SK-N-SH (cell line): Measurements from ENCODE around the gene HLA-DMA. TPM values are rescaled to one million over a fixed set of nuclear protein-coding genes. Genes with fewer than 3 reads are reported as not detected.
A peak's percentile ranks its signal among the peaks of the same experiment; 100 is the strongest.

Experiments
- CTCF ChIA-PET: fragments of 300-600, 350-600 bp; formaldehyde crosslinking; extraction: SDS; loops from one replicate; lab custom pipeline; 2021; lab: Yijun Ruan, JAX
- POLR2A ChIA-PET: fragments of 350-600 bp; sonication (Branson Sonifier 250); formaldehyde crosslinking; extraction: SDS; loops from one replicate; lab custom pipeline; 2020; ENCODE audit warnings: antibody characterized with exemption, inconsistent platforms; lab: Yijun Ruan, JAX
- DNase-seq: peaks from one replicate; pipeline ENCODE4 v3.0.0; 2012
- H2AFZ ChIP-seq: fragments of 200-600 bp; sonication (generic); 2 replicates; pipeline ENCODE4 v1.8.1; 2016; ENCODE audit warnings: antibody characterized with exemption, mild to moderate bottlenecking, low read depth
- H3F3A ChIP-seq: fragments of 200-600 bp; sonication (generic); replicated peaks from 2 replicates; pipeline ENCODE3; 2016; ENCODE audit warnings: antibody characterized with exemption, mild to moderate bottlenecking; ENCODE audit not compliant: insufficient read depth
- H3K27ac ChIP-seq, 2 experiments: fragments of 200-500 bp in 1 of 2; fragments of 200-600 bp in 1 of 2; sonication (Bioruptor generic) in 1 of 2; sonication (generic), shearing (Covaris generic) in 1 of 2; 2 replicates each; pipeline versions ENCODE4 v1.5.1 to v1.6.1; 2014 to 2016; ENCODE audit warnings: low read depth in 2 of 2, inconsistent platforms in 1 of 2, low read length in 1 of 2, mild to moderate bottlenecking in 1 of 2, mixed read lengths in 1 of 2
- H3K27me3 ChIP-seq: fragments of 200-600 bp; sonication (generic), shearing (Covaris generic); 2 replicates; pipeline ENCODE4 v1.6.1; 2016; ENCODE audit warnings: mixed run types; ENCODE audit not compliant: insufficient read depth
- H3K36me3 ChIP-seq, 2 experiments: fragments of 200-500 bp in 1 of 2; fragments of 200-600 bp in 1 of 2; sonication (Bioruptor generic) in 1 of 2; sonication (generic) in 1 of 2; replicated peaks in 1 of 2; 2 replicates each; pipeline versions ENCODE3 to v1.5.1; 2014 to 2016; ENCODE audit warnings: low read length in 1 of 2, mild to moderate bottlenecking in 1 of 2; ENCODE audit not compliant: insufficient read depth in 2 of 2, control insufficient read depth in 1 of 2
- H3K4me1 ChIP-seq, 2 experiments: fragments of 200-500 bp in 1 of 2; fragments of 200-600 bp in 1 of 2; sonication (Bioruptor generic) in 1 of 2; sonication (generic), shearing (Covaris generic) in 1 of 2; 2 replicates each; pipeline versions ENCODE4 v1.5.1 to v1.6.1; 2014 to 2016; ENCODE audit warnings: low read depth in 1 of 2, low read length in 1 of 2, mixed run types in 1 of 2; ENCODE audit not compliant: insufficient read depth in 2 of 2, control insufficient read depth in 1 of 2
- H3K4me2 ChIP-seq: fragments of 200-600 bp; sonication (generic), shearing (Covaris generic); 2 replicates; pipeline ENCODE4 v1.6.1; 2017; ENCODE audit warnings: mixed run types
- H3K4me3 ChIP-seq, 2 experiments: fragments of 200-500 bp in 1 of 2; fragments of 200-600 bp in 1 of 2; sonication (Bioruptor generic) in 1 of 2; sonication (generic), shearing (Covaris generic) in 1 of 2; 2 replicates each; pipeline versions ENCODE4 v1.5.1 to v1.8.1; 2014 to 2016; ENCODE audit warnings: low read depth in 2 of 2, inconsistent platforms in 1 of 2, low read length in 1 of 2, mild to moderate bottlenecking in 1 of 2, mixed read lengths in 1 of 2, moderate library complexity in 1 of 2
- H3K79me2 ChIP-seq: fragments of 200-600 bp; sonication (generic); 2 replicates; pipeline ENCODE4 v1.8.1; 2017; ENCODE audit warnings: mild to moderate bottlenecking; ENCODE audit not compliant: insufficient read depth
- H3K9ac ChIP-seq: fragments of 200-600 bp; sonication (generic); 2 replicates; pipeline ENCODE4 v1.6.1; 2017; ENCODE audit warnings: mixed run types
- H3K9me2 ChIP-seq: fragments of 200-600 bp; sonication (generic); 2 replicates; pipeline ENCODE4 v1.6.1; 2017; ENCODE audit warnings: mixed run types
- H3K9me3 ChIP-seq: fragments of 200-600 bp; sonication (generic); 2 replicates; pipeline ENCODE4 v1.6.1; 2017; ENCODE audit warnings: mixed run types, mild to moderate bottlenecking, moderate library complexity
- H4K20me1 ChIP-seq: fragments of 200-600 bp; sonication (generic); 2 replicates; pipeline ENCODE4 v1.6.1; 2017; ENCODE audit warnings: mild to moderate bottlenecking, mixed run types; ENCODE audit not compliant: insufficient read depth
- IRF3 ChIP-seq: fragments of 150-350 bp; IDR thresholded peaks from 2 replicates; pipeline ENCODE4 v1.6.1; 2016; ENCODE audit warnings: mild to moderate bottlenecking, low read depth, low read length
- MAX ChIP-seq: IDR thresholded peaks from 2 replicates; pipeline ENCODE4 v1.4.0; 2012; ENCODE audit warnings: low read depth
- MXI1 ChIP-seq: IDR thresholded peaks from 2 replicates; pipeline ENCODE4 v1.6.1; 2012; ENCODE audit warnings: mild to moderate bottlenecking, low read depth, low read length, improper control_type of control experiment
- NFIC ChIP-seq: IDR thresholded peaks from 2 replicates; pipeline ENCODE4 v1.4.0; 2012; ENCODE audit warnings: borderline replicate concordance
- PBX3 ChIP-seq: IDR thresholded peaks from 2 replicates; pipeline ENCODE4; 2012
- POLR2AphosphoS5 ChIP-seq: IDR thresholded peaks from 2 replicates; pipeline ENCODE4 v1.6.1; 2012; ENCODE audit warnings: low read depth, low read length
- RCOR1 ChIP-seq: fragments of 150-350 bp; IDR thresholded peaks from 2 replicates; pipeline ENCODE4 v1.6.1; 2017; ENCODE audit warnings: antibody characterized with exemption, low read length
- RFX5 ChIP-seq: IDR thresholded peaks from 2 replicates; pipeline ENCODE4 v1.6.1; 2012; ENCODE audit warnings: mild to moderate bottlenecking, improper control_type of control experiment, low read length
- SIN3A ChIP-seq: IDR thresholded peaks from 2 replicates; pipeline ENCODE4 v1.6.1; 2012; ENCODE audit warnings: low read depth, mild to moderate bottlenecking, low read length, moderate library complexity, borderline replicate concordance
- SMC3 ChIP-seq: IDR thresholded peaks from 2 replicates; pipeline ENCODE4 v1.6.1; 2012; ENCODE audit warnings: low read depth, low read length, improper control_type of control experiment
- TAF1 ChIP-seq: IDR thresholded peaks from 2 replicates; pipeline ENCODE4 v1.6.1; 2012; ENCODE audit warnings: low read depth, mild to moderate bottlenecking, low read length, moderate library complexity, borderline replicate concordance
- TEAD4 ChIP-seq: IDR thresholded peaks from 2 replicates; pipeline ENCODE4 v1.4.0; 2012; ENCODE audit warnings: mild to moderate bottlenecking, borderline replicate concordance; ENCODE audit not compliant: insufficient read depth
- USF2 ChIP-seq: fragments of 150-350 bp; IDR thresholded peaks from 2 replicates; pipeline ENCODE4 v1.6.1; 2017; ENCODE audit warnings: antibody characterized with exemption, low read length, low read depth, borderline replicate concordance
- WGBS: methylation state at CpG from one replicate; pipeline ENCODE4 v1.1.6; 2017; ENCODE audit warnings: low lambda C conversion rate; 5-methylcytosine and 5-hydroxymethylcytosine counted together
- polyA plus RNA-seq, 3 experiments: library from polyadenylated mRNA; depleted of rRNA; stranded (reverse); fragments of >200 nt; gene quantifications; 2 replicates each; pipeline ENCODE4 v1.2.3, GENCODE V29; 2012

HLA-DMA gene
- polyA plus RNA-seq, 1 of the 3 experiments (the other 2 are of a cell fraction) = 1.2 TPM

GRCh38 chr6:32941214-32941768 lies 11.6 kb downstream of the HLA-DMA start:
- Histone ChIP-seq H3K9me3 (peaks cover 6% of the 10 kb centered on the region), H3K79me2 (no peaks in the 10 kb centered on the region), H3K9me2 (no peaks in the 10 kb centered on the region), H3K4me3 (no peak overlapping the region), H3K36me3 (no peaks in the 10 kb centered on the region), H3K27me3 (peaks cover 50% of the 10 kb centered on the region; the same call in 1 of the 2 replicates), H3K9ac (no peak overlapping the region), H3K27ac (no peak overlapping the region), H3K4me1 (peaks cover 0 to 3% of the 10 kb centered on the region in 2 experiments; a peak in 1 of 4 replicates), H2AFZ (no peak overlapping the region), H3F3A (no peaks in the 10 kb centered on the region), H4K20me1 (no peaks in the 10 kb centered on the region), H3K4me2 (no peak overlapping the region; the same call in 1 of the 2 replicates)
- POLR2A ChIA-PET = interaction anchor here (1.9 kb wide), 1 partner anchor 31 kb away, joined by 9 read pairs; no protein-coding TSS in a partner anchor
- TF ChIP-seq SIN3A = no peak
- no peak for TF ChIP-seq MAX
- TF ChIP-seq NFIC = no peak
- no peak for TF ChIP-seq IRF3
- no peak for TF ChIP-seq POLR2AphosphoS5
- TF ChIP-seq TAF1 = no peak
- TF ChIP-seq SMC3 = no peak
- TF ChIP-seq MXI1 = no peak
- no peak for TF ChIP-seq PBX3
- no peak for TF ChIP-seq RCOR1
- no peak for TF ChIP-seq USF2
- CTCF ChIA-PET = interaction anchor here (0.7 to 15.2 kb wide), 8 partner anchors 8 to 307 kb away, joined by 3 to 391 read pairs (median 14); partner anchors contain the start of genes BRD2 and HLA-DMA
- DNase-seq = no peak
- 67% methylated on average over 7 of the region's 7 CpGs for WGBS

GRCh38 chr6:32940656-32941213 lies 12.2 kb downstream of the HLA-DMA start, which contains the start of gene HLA-DMB:
Gene HLA-DMB, minus strand, starts transcription at chr6:32941028. Its CDS starts 221 bp downstream, at chr6:32940807.
- no peaks in the 10 kb centered on the region for H3F3A ChIP-seq
- peak within 1 kb of the TSS; percentile 68 for H3K4me2 ChIP-seq
- no peaks in the 10 kb centered on the region for H4K20me1 ChIP-seq
- H3K27me3 ChIP-seq = peaks cover 51% of the 10 kb centered on the region; the same call in 1 of the 2 replicates
- peaks cover 1% of the 10 kb centered on the region for H3K9me3 ChIP-seq
- no peak within 1 kb of the TSS for H2AFZ ChIP-seq
- H3K4me3 ChIP-seq = peak within 1 kb of the TSS; percentile 36 to 42; a peak in 3 of 4 replicates
- H3K4me1 ChIP-seq = peaks cover 0 to 3% of the 10 kb centered on the region in 2 experiments; a peak in 1 of 4 replicates
- TF ChIP-seq IRF3 (no peak), TEAD4 (no peak), RFX5 (peak; percentile 100)
- ChIA-PET CTCF (interaction anchor here (1.0 to 15.2 kb wide), 8 partner anchors 8 to 307 kb away, joined by 4 to 391 read pairs (median 14); partner anchors contain the start of genes BRD2 and HLA-DMA), POLR2A (interaction anchor here (1.9 kb wide), 1 partner anchor 31 kb away, joined by 9 read pairs; no protein-coding TSS in a partner anchor)
- no peak within 1 kb of the TSS for H3K9ac ChIP-seq
- WGBS = 5% methylated on average over 8 of the region's 9 CpGs
- no peaks in the 10 kb centered on the region for H3K36me3 ChIP-seq
- no peak within 1 kb of the TSS for H3K27ac ChIP-seq
- DNase-seq = peak; percentile 53
- H3K9me2 ChIP-seq = no peaks in the 10 kb centered on the region
- no peaks in the 10 kb centered on the region for H3K79me2 ChIP-seq
